DND-41 (cell line): ENCODE measurements around the gene SMIM1.

Source experiments
- EZH2 ChIP-seq: IDR thresholded peaks from 3 replicates; pipeline ENCODE4 v1.6.1; 2012; ENCODE audit warnings: borderline replicate concordance, low read depth, mild to moderate bottlenecking, moderate library complexity, low read length, inconsistent platforms; ENCODE audit not compliant: severe bottlenecking
- TF ChIP-seq, protein P1 (sequence below): IDR thresholded peaks from 2 replicates; pipeline ENCODE4 v1.5.1; 2012; ENCODE audit warnings: borderline replicate concordance, low read length, moderate library complexity, mild to moderate bottlenecking; ENCODE audit not compliant: poor library complexity, severe bottlenecking; ENCODE audit errors: extremely low read depth

DNA sequence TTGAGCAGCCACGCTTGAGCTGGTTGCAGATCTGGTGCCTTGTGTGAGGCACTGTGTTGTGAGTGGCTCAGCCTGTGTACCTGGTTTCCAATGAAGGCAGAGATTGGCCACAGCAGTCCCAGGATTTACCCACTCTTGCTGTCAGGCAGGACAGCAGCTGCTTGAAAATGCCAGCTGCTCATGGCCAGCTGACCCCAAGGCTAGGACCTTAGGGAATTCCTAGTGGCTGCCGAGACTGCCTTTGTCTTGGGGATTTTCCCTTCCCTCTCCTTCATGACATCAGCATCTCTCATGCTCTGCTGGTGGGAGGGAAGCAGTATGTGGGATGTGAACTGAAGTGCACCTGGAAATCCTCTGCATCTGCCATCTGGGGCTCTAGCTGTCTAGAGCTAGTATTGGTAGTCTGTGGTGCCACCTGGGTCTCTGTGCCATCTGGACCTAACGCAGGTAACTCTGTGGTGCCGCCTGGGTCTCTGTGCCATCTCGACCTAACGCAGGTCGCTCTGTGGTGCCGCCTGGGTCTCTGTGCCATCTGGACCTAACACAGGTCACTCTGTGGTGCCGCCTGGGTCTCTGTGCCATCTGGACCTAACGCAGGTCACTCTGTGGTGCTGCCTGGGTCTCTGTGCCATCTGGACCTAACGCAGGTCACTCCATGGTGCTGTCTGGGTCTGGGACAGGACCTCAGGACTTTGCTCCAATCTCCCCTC lies 27.6 kb downstream of the SMIM1 start:
- TF ChIP-seq, protein P1, sequence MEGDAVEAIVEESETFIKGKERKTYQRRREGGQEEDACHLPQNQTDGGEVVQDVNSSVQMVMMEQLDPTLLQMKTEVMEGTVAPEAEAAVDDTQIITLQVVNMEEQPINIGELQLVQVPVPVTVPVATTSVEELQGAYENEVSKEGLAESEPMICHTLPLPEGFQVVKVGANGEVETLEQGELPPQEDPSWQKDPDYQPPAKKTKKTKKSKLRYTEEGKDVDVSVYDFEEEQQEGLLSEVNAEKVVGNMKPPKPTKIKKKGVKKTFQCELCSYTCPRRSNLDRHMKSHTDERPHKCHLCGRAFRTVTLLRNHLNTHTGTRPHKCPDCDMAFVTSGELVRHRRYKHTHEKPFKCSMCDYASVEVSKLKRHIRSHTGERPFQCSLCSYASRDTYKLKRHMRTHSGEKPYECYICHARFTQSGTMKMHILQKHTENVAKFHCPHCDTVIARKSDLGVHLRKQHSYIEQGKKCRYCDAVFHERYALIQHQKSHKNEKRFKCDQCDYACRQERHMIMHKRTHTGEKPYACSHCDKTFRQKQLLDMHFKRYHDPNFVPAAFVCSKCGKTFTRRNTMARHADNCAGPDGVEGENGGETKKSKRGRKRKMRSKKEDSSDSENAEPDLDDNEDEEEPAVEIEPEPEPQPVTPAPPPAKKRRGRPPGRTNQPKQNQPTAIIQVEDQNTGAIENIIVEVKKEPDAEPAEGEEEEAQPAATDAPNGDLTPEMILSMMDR, result no peak
- no peak for TF ChIP-seq EZH2
